Measurements from ENCODE around the gene CNKSR1. TPM values are rescaled to one million over a fixed set of nuclear protein-coding genes. Genes with fewer than 3 reads are reported as not detected.

The CNKSR1 gene
- polyA plus RNA-seq, 1 of the 3 experiments (the other 2 are of a cell fraction) = 0.49 TPM

DNA sequence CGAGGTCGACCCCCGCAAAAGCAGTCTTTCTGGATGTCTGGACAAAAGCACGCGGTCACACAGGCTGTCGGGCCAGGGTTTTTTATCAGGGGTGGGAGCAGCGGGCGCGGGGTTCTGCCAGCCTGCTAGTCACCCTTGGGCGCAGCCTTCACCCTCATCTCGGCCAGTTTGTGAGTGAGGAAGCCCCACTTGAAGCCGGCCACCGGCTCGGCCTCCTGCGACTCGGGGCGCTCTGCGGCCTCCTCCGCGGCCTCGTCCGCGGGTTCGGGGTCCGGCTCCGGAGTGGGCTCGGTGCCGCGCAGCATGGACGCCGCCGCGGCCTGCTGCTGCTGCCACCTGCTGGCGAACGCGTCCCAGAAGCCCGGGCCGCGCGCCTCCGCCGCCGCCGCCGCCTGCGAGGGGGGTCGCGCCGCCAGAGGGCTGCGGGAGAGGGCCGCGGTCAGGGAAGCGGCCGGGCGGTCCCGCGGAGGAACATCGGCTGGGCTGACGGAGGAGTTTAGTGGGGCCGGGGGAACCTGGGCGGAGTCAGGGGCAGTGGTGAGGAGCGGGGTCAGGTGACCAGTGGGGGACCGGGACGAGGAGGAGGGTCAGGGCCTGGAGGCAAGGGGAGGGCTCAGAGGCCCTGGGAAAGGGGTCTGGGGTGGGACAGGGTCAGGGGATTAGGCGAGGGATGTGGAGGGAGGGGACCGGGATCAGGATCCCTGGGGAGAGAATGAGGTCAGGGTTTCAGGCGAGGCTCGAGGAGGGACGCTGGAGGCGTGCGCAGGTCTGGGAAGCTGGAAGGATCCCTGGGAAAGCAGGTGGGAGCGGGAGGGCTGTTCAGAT lies 13.0 kb upstream of the CNKSR1 start:
- Histone ChIP-seq H3K4me1 (ENCODE audit: control insufficient read depth in 1 of 2, insufficient read depth in 2 of 2, low read depth in 1 of 2, low read length in 1 of 2) (peaks cover 0 to 15% of the 10 kb centered on the region in 2 experiments; a peak in 1 of 4 replicates), H3K36me3 (replicated peaks in 1 of 2; ENCODE audit: control insufficient read depth in 1 of 2, insufficient read depth in 2 of 2, low read length in 1 of 2) (no peaks in the 10 kb centered on the region), H3K4me2 (peak overlapping the region; percentile 67; the same call in 1 of the 2 replicates), H4K20me1 (ENCODE audit: insufficient read depth) (no peaks in the 10 kb centered on the region), H3F3A (replicated peaks; ENCODE audit: insufficient read depth) (peaks cover 4% of the 10 kb centered on the region), H3K9ac (0 out of 2 replicates have a peak overlapping the region, but pooled peaks have one; percentile 34), H3K4me3 (ENCODE audit: low read depth in 2 of 2, low read length in 1 of 2) (peak overlapping the region; percentile 49 to 56), H2AFZ (ENCODE audit: low read depth) (peak overlapping the region; percentile 81), H3K9me3 (no peaks in the 10 kb centered on the region), H3K27ac (ENCODE audit: low read depth in 2 of 2, low read length in 1 of 2) (no peak overlapping the region; a peak in 1 of 4 replicates), H3K27me3 (ENCODE audit: insufficient read depth) (no peaks in the 10 kb centered on the region), H3K9me2 (no peaks in the 10 kb centered on the region), H3K79me2 (ENCODE audit: insufficient read depth) (no peaks in the 10 kb centered on the region)
- peak; percentile 92 for DNase-seq
- WGBS (ENCODE audit: low lambda C conversion rate) = 42% methylated on average over 19 of the region's 72 CpGs
- ChIA-PET CTCF (interaction anchor here (0.6 to 13.7 kb wide), 29 partner anchors 8 to 272 kb away, joined by 3 to 131 read pairs (median 4); partner anchors contain the start of genes CEP85 and SLC30A2), POLR2A (no interaction called here)
- peak; percentile 69 for TF ChIP-seq CTCF (IDR thresholded peaks at IDR 0.05)
- no peak for TF ChIP-seq GABPA (IDR thresholded peaks at IDR 0.05; ENCODE audit: low read depth)
- TF ChIP-seq RAD21 (IDR thresholded peaks at IDR 0.05; ENCODE audit: low read length) = peak; percentile 46
- no peak for TF ChIP-seq RCOR1 (IDR thresholded peaks at IDR 0.05; ENCODE audit: low read length)
- TF ChIP-seq, protein P1, sequence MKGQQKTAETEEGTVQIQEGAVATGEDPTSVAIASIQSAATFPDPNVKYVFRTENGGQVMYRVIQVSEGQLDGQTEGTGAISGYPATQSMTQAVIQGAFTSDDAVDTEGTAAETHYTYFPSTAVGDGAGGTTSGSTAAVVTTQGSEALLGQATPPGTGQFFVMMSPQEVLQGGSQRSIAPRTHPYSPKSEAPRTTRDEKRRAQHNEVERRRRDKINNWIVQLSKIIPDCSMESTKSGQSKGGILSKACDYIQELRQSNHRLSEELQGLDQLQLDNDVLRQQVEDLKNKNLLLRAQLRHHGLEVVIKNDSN (IDR thresholded peaks at IDR 0.05; ENCODE audit: borderline replicate concordance, low read depth) = peak; percentile 67
- no peak for TF ChIP-seq NFIC (IDR thresholded peaks at IDR 0.05; ENCODE audit: borderline replicate concordance)
- TF ChIP-seq SMC3 (IDR thresholded peaks at IDR 0.05; ENCODE audit: low read depth, low read length) = peak; percentile 62
- no peak for TF ChIP-seq EP300 (IDR thresholded peaks at IDR 0.05; ENCODE audit: borderline replicate concordance in 1 of 2, low read depth in 1 of 2, low read length in 1 of 2)
- TF ChIP-seq ELF1 (IDR thresholded peaks at IDR 0.05) = no peak
- no peak for TF ChIP-seq FOXJ3 (CRISPR knock-in tag; IDR thresholded peaks at IDR 0.05)

GRCh38 chr1:26164861-26165842 lies 12.1 kb upstream of the CNKSR1 start:
- no peak for TF ChIP-seq TCF12 (IDR thresholded peaks at IDR 0.05)
- peaks cover 4% of the 10 kb centered on the region; the same call in 1 of the 2 replicates for H3K79me2 ChIP-seq (ENCODE audit: insufficient read depth)
- H3K27ac ChIP-seq (ENCODE audit: low read depth in 2 of 2, low read length in 1 of 2) = no peak overlapping the region
- no peaks in the 10 kb centered on the region for H4K20me1 ChIP-seq (ENCODE audit: insufficient read depth)
- DNase-seq = no peak
- H3K4me2 ChIP-seq = peak overlapping the region; percentile 67; the same call in 1 of the 2 replicates
- CTCF ChIA-PET = interaction anchor here (0.6 to 13.7 kb wide), 18 partner anchors 8 to 273 kb away, joined by 3 to 131 read pairs (median 3); partner anchors contain the start of gene CEP85
- H2AFZ ChIP-seq (ENCODE audit: low read depth) = peak overlapping the region; percentile 81; the same call in 1 of the 2 replicates
- H3K9ac ChIP-seq = no peak overlapping the region
- H3K4me1 ChIP-seq (ENCODE audit: control insufficient read depth in 1 of 2, insufficient read depth in 2 of 2, low read depth in 1 of 2, low read length in 1 of 2) = peaks cover 0 to 13% of the 10 kb centered on the region in 2 experiments; a peak in 1 of 4 replicates
- H3K9me2 ChIP-seq = no peaks in the 10 kb centered on the region
- H3K27me3 ChIP-seq (ENCODE audit: insufficient read depth) = no peaks in the 10 kb centered on the region
- H3F3A ChIP-seq (replicated peaks; ENCODE audit: insufficient read depth) = peaks cover 4% of the 10 kb centered on the region
- WGBS (ENCODE audit: low lambda C conversion rate) = 88% methylated on average over 16 of the region's 19 CpGs
- no peak overlapping the region for H3K4me3 ChIP-seq (ENCODE audit: low read depth in 2 of 2, low read length in 1 of 2)
- H3K9me3 ChIP-seq = no peaks in the 10 kb centered on the region
- POLR2A ChIA-PET = no interaction called here
- H3K36me3 ChIP-seq (replicated peaks in 1 of 2; ENCODE audit: control insufficient read depth in 1 of 2, insufficient read depth in 2 of 2, low read length in 1 of 2) = no peaks in the 10 kb centered on the region
